ENCODE data around the gene ICOSLG. TPM values are rescaled to one million over a fixed set of nuclear protein-coding genes. Genes with fewer than 3 reads are reported as not detected.

Gene ICOSLG
- total and polyA plus RNA-seq, 2 of the 4 experiments (the other 2 are of a cell fraction), result under 0.01 to 0.09 TPM

DNA sequence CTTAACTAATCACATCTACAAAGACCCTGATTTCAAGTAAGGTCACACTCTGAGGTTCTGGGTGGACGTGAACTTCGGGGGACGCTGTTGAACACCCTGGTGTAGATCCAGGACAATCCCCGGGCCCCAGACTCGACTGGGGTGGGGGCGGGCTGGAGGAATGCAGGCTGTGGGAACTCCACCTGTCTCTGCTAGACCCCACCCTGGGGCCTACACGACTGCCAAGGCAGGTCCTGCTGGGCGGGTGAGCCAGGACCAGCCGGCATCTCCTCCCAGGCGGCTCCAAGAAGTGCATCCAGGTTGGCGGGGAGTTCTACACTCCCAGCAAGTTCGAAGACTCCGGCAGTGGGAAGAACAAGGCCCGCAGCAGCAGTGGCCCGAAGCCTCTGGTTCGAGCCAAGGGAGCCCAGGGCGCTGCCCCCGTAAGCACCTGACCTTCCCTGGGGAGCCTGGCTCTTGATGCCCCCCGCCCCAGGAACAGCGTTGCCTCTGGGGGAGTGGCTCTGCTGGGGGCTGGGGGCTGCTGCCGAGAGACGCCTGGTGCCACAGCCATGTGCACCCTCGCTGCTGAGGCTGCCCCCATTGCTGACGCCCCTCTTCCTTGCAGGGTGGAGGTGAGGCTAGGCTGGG lies 48.8 kb upstream of the ICOSLG start:
- Histone ChIP-seq H3K27me3 (ENCODE audit: control insufficient read depth, insufficient read depth, low read length) (peaks cover 21% of the 10 kb centered on the region; the same call in 1 of the 2 replicates), H2BK15ac (ENCODE audit: low read depth, low read length) (no peak overlapping the region), H3K18ac (ENCODE audit: low read depth, low read length) (no peak overlapping the region), H3K9me1 (ENCODE audit: insufficient read depth, low read length) (no peaks in the 10 kb centered on the region), H4K8ac (ENCODE audit: low read depth in 2 of 2, low read length in 2 of 2) (no peak overlapping the region), H3K4me3 (ENCODE audit: insufficient read depth, low read depth, low read length) (no peak overlapping the region), H3K4me1 (ENCODE audit: control insufficient read depth, insufficient read depth, low read length) (peaks cover 4% of the 10 kb centered on the region; the same call in 1 of the 2 replicates), H3K23ac (ENCODE audit: low read depth, low read length) (no peak overlapping the region), H2BK20ac (ENCODE audit: low read depth, low read length) (no peak overlapping the region), H2BK5ac (ENCODE audit: low read depth, low read length, poor library complexity, severe bottlenecking) (no peak overlapping the region), H2BK120ac (ENCODE audit: low read depth, low read length) (no peak overlapping the region), H2AK9ac (replicated peaks; ENCODE audit: low read depth, low read length, poor library complexity) (no peak overlapping the region), H4K5ac (ENCODE audit: low read depth, low read length) (no peak overlapping the region), H3K14ac (replicated peaks; ENCODE audit: low read depth, low read length) (no peak overlapping the region), H3K56ac (ENCODE audit: extremely low read depth, insufficient read depth, low read length) (no peak overlapping the region), H3K9me3 (ENCODE audit: control insufficient read depth, insufficient read depth, low read length) (no peaks in the 10 kb centered on the region), H3K4ac (ENCODE audit: low read depth, low read length) (no peak overlapping the region), H3K79me1 (ENCODE audit: low read depth in 1 of 2, low read length in 2 of 2) (no peaks in the 10 kb centered on the region), H4K91ac (ENCODE audit: insufficient read depth, low read depth, low read length) (no peak overlapping the region), H3K4me2 (ENCODE audit: low read depth, low read length) (no peak overlapping the region), H2AFZ (replicated peaks; ENCODE audit: low read length, poor library complexity) (no peak overlapping the region), H3K27ac (ENCODE audit: insufficient read depth, low read length) (no peak overlapping the region), H3K9ac (ENCODE audit: low read depth, low read length) (no peak overlapping the region), H3K36me3 (ENCODE audit: control insufficient read depth, insufficient read depth, low read length) (no peaks in the 10 kb centered on the region), H2AK5ac (ENCODE audit: low read depth, low read length) (no peak overlapping the region), H4K20me1 (ENCODE audit: insufficient read depth, low read length) (no peaks in the 10 kb centered on the region)
- TF ChIP-seq RCOR1 (IDR thresholded peaks at IDR 0.05; ENCODE audit: insufficient replicate concordance, low read length) (no peak), NFE2L2 (IDR thresholded peaks at IDR 0.05; ENCODE audit: low read depth, low read length) (no peak), MAFK (IDR thresholded peaks at IDR 0.05; ENCODE audit: low read depth, low read length) (no peak), BHLHE40 (IDR thresholded peaks at IDR 0.05; ENCODE audit: low read depth, low read length) (no peak), POLR2A (IDR thresholded peaks at IDR 0.05; ENCODE audit: low read depth, low read length) (no peak), FOS (IDR thresholded peaks at IDR 0.05; ENCODE audit: low read depth, low read length) (no peak), SMC3 (IDR thresholded peaks at IDR 0.05; ENCODE audit: low read depth, low read length) (no peak), RFX5 (IDR thresholded peaks at IDR 0.05; ENCODE audit: low read depth, low read length) (no peak), CHD1 (IDR thresholded peaks at IDR 0.05; ENCODE audit: low read depth, low read length) (no peak), RAD21 (IDR thresholded peaks at IDR 0.05; ENCODE audit: low read length) (no peak), MXI1 (IDR thresholded peaks at IDR 0.05; ENCODE audit: borderline replicate concordance, low read depth, low read length) (no peak), MAZ (IDR thresholded peaks at IDR 0.05; ENCODE audit: borderline replicate concordance, low read depth, low read length) (no peak)
- TF ChIP-seq, protein P1, sequence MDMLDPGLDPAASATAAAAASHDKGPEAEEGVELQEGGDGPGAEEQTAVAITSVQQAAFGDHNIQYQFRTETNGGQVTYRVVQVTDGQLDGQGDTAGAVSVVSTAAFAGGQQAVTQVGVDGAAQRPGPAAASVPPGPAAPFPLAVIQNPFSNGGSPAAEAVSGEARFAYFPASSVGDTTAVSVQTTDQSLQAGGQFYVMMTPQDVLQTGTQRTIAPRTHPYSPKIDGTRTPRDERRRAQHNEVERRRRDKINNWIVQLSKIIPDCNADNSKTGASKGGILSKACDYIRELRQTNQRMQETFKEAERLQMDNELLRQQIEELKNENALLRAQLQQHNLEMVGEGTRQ (IDR thresholded peaks at IDR 0.05; ENCODE audit: low read depth, low read length), result no peak
- TF ChIP-seq, protein P2, sequence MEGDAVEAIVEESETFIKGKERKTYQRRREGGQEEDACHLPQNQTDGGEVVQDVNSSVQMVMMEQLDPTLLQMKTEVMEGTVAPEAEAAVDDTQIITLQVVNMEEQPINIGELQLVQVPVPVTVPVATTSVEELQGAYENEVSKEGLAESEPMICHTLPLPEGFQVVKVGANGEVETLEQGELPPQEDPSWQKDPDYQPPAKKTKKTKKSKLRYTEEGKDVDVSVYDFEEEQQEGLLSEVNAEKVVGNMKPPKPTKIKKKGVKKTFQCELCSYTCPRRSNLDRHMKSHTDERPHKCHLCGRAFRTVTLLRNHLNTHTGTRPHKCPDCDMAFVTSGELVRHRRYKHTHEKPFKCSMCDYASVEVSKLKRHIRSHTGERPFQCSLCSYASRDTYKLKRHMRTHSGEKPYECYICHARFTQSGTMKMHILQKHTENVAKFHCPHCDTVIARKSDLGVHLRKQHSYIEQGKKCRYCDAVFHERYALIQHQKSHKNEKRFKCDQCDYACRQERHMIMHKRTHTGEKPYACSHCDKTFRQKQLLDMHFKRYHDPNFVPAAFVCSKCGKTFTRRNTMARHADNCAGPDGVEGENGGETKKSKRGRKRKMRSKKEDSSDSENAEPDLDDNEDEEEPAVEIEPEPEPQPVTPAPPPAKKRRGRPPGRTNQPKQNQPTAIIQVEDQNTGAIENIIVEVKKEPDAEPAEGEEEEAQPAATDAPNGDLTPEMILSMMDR (conservative IDR thresholded peaks at IDR 0.05; ENCODE audit: low read depth, low read length), result no peak
- TF ChIP-seq, protein P3, sequence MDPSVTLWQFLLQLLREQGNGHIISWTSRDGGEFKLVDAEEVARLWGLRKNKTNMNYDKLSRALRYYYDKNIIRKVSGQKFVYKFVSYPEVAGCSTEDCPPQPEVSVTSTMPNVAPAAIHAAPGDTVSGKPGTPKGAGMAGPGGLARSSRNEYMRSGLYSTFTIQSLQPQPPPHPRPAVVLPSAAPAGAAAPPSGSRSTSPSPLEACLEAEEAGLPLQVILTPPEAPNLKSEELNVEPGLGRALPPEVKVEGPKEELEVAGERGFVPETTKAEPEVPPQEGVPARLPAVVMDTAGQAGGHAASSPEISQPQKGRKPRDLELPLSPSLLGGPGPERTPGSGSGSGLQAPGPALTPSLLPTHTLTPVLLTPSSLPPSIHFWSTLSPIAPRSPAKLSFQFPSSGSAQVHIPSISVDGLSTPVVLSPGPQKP (IDR thresholded peaks at IDR 0.05; ENCODE audit: borderline replicate concordance, low read depth, low read length), result no peak
- in situ Hi-C loops (cut with MboI; ENCODE audit: low sequenced_read_pairs), result no loop called here
- dilution Hi-C loops (cut with HindIII; ENCODE audit: low sequenced_read_pairs, unreplicated experiment), result no loop called here
- ATAC-seq (ENCODE audit: low read depth), result no peak
- ChIA-PET POLR2A (ENCODE audit: unreplicated experiment) (no interaction called here), CTCF (no interaction called here)
- intact Hi-C loops (cut with micrococcal nuclease), result no loop called here
- DNase-seq, result no peak
- BruUV-seq (replicated peaks), result no TSS peak
- 78% methylated on average over 12 of the region's 24 CpGs; no CpG with 5 or more reads in 1 of the 2 experiments for WGBS, 2 experiments (ENCODE audit: extremely low coverage in 2 of 2, insufficient read length in 1 of 2)

Measured in IMR-90 (cell line).